Measurements from ENCODE around the gene LPIN1. TPM values are rescaled to one million over a fixed set of nuclear protein-coding genes. Genes with fewer than 3 reads are reported as not detected.
A peak's percentile ranks its signal among the peaks of the same experiment; 100 is the strongest.

The LPIN1 gene
- total and polyA plus RNA-seq, 2 of the 13 experiments (the other 11 are each of a cell fraction or from before 2014, with no cell fraction given), result 9.7 to 19.4 TPM

- no peak for TF ChIP-seq BCL6 (CRISPR knock-in tag; IDR thresholded peaks at IDR 0.05)
- TF ChIP-seq ZNF598 (CRISPR knock-in tag; IDR thresholded peaks at IDR 0.05; ENCODE audit: borderline replicate concordance), result 0 out of 2 replicates have a peak, but pooled peaks have one; percentile 33
- TF ChIP-seq, protein P1, sequence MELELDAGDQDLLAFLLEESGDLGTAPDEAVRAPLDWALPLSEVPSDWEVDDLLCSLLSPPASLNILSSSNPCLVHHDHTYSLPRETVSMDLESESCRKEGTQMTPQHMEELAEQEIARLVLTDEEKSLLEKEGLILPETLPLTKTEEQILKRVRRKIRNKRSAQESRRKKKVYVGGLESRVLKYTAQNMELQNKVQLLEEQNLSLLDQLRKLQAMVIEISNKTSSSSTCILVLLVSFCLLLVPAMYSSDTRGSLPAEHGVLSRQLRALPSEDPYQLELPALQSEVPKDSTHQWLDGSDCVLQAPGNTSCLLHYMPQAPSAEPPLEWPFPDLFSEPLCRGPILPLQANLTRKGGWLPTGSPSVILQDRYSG (CRISPR knock-in tag; IDR thresholded peaks at IDR 0.05), result no peak
- no peak for TF ChIP-seq BHLHE40 (IDR thresholded peaks at IDR 0.05; ENCODE audit: low read length)
- TF ChIP-seq SSRP1 (CRISPR knock-in tag; IDR thresholded peaks at IDR 0.05), result no peak
- 0 out of 2 replicates have a peak, but pooled peaks have one; percentile 65 for TF ChIP-seq BCL3 (CRISPR knock-in tag; IDR thresholded peaks at IDR 0.05)
- peak; percentile 60; the same call in 1 of the 2 replicates for TF ChIP-seq ZXDC (CRISPR knock-in tag; IDR thresholded peaks at IDR 0.05)
- TF ChIP-seq, protein P2, sequence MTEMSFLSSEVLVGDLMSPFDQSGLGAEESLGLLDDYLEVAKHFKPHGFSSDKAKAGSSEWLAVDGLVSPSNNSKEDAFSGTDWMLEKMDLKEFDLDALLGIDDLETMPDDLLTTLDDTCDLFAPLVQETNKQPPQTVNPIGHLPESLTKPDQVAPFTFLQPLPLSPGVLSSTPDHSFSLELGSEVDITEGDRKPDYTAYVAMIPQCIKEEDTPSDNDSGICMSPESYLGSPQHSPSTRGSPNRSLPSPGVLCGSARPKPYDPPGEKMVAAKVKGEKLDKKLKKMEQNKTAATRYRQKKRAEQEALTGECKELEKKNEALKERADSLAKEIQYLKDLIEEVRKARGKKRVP (CRISPR knock-in tag; IDR thresholded peaks at IDR 0.05), result no peak
- no peak for TF ChIP-seq ZBTB42 (CRISPR knock-in tag; IDR thresholded peaks at IDR 0.05)
- no peak for TF ChIP-seq SATB2 (CRISPR knock-in tag; IDR thresholded peaks at IDR 0.05)
- TF ChIP-seq, protein P3, sequence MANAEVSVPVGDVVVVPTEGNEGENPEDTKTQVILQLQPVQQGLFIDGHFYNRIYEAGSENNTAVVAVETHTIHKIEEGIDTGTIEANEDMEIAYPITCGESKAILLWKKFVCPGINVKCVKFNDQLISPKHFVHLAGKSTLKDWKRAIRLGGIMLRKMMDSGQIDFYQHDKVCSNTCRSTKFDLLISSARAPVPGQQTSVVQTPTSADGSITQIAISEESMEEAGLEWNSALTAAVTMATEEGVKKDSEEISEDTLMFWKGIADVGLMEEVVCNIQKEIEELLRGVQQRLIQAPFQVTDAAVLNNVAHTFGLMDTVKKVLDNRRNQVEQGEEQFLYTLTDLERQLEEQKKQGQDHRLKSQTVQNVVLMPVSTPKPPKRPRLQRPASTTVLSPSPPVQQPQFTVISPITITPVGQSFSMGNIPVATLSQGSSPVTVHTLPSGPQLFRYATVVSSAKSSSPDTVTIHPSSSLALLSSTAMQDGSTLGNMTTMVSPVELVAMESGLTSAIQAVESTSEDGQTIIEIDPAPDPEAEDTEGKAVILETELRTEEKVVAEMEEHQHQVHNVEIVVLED (CRISPR knock-in tag; IDR thresholded peaks at IDR 0.05; ENCODE audit: borderline replicate concordance), result no peak
- TF ChIP-seq, protein P4, sequence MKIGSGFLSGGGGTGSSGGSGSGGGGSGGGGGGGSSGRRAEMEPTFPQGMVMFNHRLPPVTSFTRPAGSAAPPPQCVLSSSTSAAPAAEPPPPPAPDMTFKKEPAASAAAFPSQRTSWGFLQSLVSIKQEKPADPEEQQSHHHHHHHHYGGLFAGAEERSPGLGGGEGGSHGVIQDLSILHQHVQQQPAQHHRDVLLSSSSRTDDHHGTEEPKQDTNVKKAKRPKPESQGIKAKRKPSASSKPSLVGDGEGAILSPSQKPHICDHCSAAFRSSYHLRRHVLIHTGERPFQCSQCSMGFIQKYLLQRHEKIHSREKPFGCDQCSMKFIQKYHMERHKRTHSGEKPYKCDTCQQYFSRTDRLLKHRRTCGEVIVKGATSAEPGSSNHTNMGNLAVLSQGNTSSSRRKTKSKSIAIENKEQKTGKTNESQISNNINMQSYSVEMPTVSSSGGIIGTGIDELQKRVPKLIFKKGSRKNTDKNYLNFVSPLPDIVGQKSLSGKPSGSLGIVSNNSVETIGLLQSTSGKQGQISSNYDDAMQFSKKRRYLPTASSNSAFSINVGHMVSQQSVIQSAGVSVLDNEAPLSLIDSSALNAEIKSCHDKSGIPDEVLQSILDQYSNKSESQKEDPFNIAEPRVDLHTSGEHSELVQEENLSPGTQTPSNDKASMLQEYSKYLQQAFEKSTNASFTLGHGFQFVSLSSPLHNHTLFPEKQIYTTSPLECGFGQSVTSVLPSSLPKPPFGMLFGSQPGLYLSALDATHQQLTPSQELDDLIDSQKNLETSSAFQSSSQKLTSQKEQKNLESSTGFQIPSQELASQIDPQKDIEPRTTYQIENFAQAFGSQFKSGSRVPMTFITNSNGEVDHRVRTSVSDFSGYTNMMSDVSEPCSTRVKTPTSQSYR (CRISPR knock-in tag; IDR thresholded peaks at IDR 0.05; ENCODE audit: borderline replicate concordance), result no peak
- TF ChIP-seq RNF219 (CRISPR knock-in tag; IDR thresholded peaks at IDR 0.05), result no peak
Observed at GRCh38 chr2:11837875-11838734, 91.7 kb downstream of the LPIN1 start (continued).
